NCI-H187 treated with DMSO at 0.1 percent for 48 hours (cell line): ENCODE results near the gene ELL.
"Not testable (repeated sequence)": the region's sequence is repeated elsewhere in the genome, so short reads cannot be mapped to it uniquely, and the experiment has no call there.

Source experiments
- DNase-seq: peaks from one replicate; lab custom pipeline; 2025; lab: John Stamatoyannopoulos, UW

The ELL gene

DNA sequence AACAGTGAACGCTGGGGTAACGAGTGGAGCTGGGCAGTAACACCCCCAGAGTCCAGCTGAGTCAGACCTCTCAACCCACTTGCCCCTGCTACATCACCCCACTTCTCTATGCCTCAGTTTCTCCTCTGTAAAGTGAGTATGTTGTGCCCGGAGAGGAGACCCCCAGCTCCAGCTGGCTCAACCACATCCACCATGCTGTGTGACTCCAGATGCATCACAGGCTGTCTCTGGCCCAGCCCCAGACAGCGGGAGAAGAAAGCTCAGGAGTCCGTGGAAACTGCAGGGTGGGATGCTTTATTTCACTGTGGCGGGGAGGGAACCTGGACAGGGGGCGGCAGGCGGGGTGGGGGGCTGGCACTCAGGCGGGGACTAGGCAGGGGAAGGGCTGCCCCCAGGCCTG lies 9.6 kb upstream of the ELL start:
- DNase-seq, result no peak

DNA sequence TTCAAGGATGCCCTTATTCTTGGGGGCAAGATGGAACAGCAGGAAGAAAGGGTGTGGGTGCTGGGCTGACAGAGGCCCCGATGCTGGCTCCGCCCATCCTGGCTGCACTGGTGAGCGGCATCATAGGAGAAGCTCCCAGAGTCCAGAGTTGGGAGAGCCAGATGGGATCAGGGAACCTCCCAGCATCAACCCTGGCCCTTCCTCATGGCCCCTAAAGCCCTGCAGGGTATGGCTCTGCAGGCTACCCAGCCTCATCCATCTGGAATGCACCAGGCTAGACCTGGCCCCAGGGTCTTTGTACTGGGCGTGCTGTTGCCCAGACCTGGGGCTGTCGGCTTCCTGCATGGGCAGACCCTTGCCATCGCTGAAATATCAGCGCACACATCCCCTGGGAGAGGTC lies 7.9 kb upstream of the ELL start:
- DNase-seq, result no peak

DNA sequence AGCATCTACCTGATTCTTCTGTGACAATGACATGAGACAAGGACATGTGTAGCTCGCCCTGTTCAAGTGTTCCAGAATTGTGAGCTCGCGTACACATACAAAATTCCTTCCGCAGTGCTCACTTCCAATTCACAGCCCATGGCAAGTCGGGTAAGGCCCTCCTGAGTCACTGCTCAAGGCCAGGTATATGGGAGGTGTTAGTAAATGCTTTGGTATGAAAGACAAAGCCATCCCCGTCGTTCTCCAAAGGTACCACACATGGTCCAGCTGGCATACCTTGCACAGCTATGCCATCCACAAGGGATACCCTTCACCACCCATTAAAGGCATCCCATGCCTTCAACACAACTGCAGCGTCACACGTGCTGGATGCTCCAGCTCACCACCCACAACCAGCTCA lies 4.4 kb upstream of the ELL start:
- no peak for DNase-seq

DNA sequence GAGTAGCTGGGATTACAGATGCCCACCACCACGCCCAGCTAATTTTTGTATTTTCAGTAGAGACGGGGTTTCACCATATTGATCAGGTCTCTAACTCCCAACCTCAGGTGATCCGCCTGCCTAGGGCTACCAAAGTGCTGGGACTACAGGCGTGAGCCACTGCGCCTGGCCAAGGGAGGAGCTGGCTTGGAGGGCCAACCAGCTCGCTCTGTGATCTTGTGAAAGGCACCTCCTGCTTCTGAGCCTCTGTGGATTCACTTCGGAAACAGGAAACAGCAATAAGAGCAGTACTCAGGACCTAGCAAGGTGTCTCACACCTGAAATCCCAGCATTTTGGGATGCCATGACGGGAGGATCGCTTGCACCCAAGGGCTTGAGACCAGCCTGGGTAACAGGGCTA lies 2.0 kb upstream of the ELL start:
- DNase-seq, result no peak

DNA sequence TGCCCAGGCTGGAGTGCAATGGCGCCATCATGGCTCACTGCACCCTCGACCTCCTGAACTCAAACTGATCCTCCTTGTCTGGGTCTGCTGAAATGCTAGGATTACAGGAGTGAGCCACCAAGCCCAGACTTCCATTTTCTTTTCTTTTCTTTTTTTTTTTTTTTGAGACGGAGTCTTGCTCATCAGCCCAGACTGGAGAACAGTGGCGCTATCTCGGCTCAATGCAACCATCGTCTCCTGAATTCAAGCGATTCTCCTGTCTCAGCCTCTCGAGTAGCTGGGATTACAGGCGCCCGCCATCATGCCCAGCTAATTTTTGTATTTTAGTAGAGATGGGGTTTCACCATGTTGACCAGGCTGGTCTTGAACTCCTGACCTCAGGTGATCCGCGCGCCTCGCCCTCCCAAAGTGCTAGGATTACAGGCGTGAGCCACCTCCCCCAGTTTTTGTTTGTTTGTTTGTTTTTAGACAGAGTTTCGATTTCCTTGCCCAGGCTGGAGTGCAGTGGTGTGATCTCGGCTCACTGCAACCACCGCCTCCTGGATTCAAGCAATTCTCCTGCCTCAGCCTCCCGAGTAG lies 1.1 kb upstream of the ELL start:
- not testable (repeated sequence) for DNase-seq

DNA sequence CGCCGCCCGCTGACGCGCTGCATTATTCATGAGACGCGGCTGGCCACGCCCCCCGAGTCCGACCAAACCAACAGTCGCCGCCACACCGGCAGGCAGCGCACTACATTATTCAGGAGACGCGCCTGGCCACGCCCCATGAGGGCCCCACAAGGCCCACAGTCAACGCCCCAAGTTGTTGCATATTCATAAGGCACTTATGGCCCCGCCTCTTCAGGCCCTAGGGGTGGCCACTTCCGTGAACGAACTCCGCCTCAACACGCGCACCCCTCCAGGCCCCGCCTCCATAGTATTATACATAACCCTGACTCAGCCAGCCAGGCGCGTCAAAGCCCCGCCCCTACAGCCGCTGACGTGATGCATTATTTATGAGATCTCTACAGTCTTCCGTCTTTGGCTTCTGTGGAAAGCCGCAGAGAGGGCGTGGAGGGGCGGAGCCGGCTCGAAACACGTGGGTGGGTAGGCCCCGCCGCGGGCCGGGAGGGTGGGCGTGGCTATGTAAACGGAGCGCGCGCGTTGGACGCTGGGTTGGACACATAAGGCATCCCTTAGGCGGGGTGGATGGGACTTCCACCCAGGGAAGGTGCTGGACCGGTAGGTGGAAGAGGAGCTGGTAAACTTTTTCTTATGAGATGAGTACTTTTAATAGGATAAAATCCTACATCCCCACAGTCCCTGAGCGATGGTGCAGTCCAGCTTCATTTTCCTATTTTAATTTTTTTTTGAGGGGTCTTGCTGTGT lies 423 bp upstream of the ELL start:
- peak; percentile 91 for DNase-seq

DNA sequence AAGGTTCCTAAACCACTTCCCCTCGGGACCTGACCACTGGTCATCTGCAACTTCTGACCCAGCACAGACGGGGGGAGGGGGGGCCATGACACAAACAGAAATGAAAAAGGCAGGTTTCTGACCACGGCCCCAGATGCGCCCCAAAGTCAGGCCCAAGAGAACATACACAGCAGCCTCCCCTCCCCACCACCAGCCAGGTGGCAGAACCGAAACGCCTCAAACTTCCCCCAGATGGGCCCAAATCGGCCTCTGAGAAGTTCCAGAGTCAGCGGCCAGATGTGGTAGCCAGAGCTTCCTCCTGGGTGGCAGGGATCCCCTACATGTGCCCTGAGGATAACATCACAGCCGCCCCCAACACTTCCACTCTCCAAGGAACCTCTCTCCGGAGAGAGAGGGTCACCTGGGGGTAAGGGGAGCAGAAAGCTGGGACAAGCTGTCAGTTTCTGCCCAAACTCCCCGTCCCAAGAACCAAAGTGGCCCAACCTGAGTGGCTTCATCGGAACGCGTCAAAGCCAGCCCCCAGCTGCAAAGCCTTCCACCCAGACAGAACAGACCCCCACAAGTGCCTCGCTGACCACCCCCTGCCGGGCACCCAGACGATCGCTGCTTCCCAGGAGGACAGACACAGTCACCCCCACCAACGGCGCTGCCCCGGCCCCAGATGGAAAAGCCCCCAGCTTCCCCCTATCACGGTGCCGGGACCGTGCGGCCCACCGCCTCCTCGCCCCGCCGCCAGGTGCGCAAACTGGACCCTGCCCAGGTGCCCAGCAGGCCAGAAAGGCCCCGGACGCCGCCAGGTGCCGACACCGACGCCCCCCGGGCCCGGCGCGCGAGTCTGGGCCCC lies 800 bp downstream of the ELL start:
- no peak for DNase-seq

DNA sequence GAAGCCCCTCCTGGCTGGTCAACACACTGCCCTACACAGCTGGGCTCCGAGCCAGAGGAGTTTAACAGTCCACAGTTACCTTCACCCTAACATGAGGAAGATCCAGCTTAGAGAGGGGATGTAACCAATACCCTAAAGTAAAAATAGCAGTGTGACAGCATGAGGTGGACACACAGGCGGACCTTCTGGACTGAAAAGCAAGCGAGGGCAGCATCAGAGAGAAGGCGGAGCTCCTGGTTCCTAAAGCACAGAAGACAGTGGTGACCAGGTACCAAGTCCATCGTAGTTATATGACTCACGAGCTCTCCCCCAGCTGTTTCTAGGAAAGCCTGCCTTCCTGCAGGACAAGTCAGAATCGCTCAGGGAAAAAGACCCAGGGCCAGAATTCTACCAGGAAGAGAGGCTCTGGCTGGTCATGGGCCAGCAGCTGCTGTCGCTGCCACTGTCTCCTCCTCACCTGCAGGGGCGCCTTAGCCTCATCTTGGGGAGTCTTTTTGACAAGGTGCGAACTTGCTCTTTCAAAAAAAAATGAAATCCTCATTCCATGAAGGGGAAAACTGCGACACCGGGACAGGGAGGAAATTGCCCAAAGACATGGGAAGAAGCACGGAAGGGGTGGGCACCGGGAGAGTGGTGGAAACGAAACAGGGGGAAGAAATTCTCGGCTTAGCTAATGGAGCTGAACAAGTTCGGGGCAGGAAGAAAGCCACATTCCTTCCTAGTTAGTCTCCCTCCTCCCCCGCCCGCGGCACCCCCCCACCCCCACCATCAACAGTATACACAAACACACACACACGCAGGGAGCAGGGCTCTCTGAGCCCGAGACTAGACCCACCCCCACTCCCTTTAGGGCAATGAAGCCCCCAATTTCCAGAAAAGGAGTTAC lies 1.7 kb downstream of the ELL start:
- no peak for DNase-seq

DNA sequence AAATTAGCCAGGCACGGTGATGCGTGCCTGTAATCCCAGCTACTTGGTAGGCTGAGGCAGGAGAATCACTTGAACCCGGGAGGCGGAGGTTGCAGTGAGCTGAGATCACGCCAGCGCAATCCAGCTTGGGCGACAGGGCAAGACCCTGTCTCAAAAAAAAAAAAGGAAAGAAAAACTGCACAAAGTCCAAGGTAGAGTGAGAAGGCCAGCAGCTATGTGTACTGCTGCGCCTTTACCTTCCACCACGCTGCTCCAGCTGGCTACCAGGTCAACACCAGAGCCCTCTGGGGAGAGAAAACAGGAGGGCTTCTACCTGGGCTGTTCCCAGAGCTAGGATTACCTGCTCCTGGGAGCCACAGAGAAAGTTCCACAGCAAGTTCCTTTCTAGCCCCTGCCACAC lies 3.2 kb downstream of the ELL start:
- no peak for DNase-seq

DNA sequence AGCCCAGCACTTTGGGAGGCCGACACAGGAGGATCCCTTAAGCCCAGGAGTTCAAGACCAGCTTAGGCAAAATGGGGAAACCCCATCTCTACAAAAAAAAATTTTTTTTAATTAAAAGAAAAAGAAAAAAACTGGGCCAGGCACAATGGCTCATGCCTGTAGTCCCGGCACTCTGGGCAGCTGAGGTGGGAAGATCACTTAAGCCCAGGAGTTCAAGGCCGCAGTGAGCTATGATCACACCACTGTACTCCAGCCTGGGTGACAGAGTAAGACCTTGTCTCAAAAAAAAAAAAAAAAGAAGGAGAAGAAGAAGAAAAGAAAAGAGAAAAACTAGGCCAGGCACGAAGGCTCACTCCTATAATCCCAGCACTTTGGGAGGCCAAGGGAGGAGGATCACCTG lies 4.3 kb downstream of the ELL start:
- DNase-seq, result no peak

DNA sequence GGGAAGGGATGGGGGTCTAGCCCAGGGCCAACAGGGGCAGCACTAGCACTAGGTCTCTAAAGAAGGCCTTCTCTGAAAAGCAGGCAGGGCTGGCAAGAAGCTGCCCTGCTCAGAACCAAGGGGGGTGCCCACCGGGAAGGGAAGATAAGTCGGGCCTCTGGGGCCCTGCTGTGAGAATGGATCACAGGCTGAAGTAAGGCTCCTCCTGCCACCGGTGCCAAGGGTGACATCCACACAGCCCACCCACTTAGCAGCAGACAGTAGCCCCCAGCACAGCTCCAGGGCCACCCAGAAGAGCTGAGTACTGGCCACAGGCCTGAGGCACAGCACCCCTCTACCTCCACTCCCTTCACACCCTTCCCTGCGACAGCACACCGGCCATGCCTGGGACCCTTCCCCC lies 5.9 kb downstream of the ELL start:
- no peak for DNase-seq

DNA sequence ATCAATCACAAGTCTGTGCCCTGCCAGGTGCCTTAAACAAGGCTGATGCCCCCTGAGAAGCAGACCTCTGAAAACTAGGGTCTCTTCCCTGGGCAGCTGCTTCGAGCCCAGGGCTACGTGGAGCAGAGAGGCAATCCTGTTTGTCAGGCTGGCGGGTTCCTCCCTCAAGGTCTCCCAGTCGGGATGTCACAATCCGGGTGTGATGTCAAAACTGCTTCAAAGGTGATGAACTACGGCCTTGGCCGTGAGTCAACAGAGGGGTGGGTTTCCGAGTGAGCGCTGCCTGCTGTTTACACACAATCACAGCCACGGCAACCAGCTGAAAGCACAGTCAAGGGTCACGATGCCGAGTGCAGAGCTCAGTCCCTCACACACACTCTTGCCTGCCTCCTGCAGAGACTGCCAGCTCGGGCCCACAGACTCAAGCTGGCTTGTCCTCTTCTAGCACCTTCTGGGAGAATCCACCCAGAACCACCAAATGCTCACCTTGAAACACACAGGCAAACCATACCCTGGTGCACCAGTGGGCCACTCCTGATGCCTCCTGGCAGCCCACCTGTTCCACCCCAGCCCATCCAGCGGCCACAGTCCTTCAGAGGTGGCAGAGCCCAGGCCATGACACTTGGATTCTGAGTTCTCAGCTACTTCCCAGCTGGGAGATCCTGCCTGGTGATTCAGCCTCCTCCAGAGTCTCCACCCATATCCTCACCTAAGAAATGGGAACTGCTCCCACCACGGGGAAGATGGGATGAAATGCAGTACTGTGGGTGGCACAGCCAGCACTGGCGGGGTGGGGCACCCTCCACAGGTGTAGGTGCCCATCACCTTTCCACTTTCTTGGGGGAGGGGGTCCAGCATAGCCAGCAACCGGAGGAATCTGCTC lies 6.8 kb downstream of the ELL start:
- no peak for DNase-seq

DNA sequence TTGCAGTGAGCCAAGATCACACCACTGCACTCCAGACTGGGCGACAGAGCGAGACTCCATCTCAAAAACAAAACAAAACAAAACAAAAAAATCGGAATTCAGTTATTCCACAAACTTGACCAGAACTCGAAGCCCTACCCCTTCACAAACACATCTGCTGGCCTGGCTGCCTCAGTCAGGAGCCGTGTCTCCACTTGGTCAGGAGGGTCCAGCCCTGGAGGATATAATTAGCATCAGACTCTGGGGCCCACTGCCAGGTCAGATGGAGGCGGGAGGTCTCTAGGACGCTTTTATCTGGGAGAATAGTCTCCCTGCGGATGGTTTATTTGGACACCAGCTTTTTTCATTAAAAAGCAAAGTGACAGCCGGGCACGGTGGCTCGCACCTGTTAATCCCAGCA lies 8.0 kb downstream of the ELL start:
- no peak for DNase-seq

DNA sequence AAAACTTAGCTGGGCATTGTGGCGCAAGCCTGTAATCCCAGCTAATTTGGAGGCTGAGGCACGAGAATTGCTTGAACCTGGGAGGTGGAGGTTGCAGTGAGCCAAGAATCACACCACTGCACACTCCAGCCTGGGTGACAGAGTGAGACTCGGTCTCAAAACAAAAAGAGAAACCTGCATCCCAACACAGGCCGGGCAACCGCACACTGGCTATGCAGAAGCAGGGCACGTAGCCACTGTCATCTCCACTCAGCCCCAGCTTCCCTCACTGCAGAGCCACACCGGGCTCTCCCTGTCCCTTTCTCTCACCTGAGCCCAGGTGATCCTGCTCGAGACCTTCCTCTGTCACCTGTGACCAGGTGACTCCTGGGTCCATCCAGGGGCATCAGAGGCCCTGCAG lies 11.7 kb downstream of the ELL start:
- DNase-seq, result no peak

DNA sequence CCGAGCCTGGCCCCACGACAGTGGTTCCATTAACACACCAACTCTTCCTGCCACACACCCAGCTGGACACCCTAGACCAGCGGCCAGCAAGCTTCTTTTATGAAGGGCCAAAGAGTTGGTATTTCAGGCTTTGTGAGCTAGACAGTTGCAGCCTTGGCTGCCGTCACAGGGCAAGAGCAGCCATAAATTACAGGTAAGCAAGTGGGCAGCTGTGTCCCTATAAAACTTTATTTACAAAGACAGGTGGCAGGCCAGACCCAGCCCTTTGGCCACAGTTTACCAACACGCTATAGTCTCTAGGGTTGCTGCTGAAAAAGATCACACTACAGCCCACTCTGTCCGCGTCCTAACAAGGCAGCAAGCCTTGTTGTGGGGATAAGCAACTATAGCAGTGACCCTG lies 13.3 kb downstream of the ELL start:
- no peak for DNase-seq

DNA sequence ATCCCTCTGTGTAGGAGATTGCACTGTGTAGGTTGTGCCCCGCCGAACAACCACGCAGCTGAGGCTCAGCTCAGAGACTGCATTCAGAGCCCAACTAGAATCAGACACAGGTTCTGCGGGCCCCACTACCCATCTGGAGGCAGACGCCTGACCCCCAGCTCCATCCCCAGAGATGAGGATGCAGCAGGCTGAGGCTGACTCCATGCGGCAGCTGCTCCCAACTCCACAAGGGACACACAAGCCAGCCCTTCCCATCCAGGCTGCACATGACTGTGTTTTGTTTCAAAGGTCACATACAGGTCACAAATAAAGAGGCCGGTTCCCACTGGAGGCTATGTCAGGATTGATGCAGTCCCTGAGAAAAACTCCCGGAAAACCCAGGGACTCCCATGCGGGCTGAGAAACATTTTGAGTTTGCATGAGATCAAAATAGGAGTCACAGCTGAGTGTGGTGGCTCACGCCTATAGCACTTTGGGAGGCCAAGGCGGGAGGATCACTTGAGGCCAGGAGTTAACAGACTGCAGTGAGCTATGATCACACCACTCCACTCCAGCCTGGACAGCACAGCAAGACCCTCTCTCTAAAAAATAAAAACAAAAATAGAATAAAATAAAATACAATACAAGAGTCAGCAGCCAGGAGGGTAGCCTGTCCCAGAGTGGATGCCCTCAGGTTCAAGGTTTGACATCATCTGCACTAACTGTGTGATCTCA lies 14.0 kb downstream of the ELL start:
- DNase-seq, result no peak

DNA sequence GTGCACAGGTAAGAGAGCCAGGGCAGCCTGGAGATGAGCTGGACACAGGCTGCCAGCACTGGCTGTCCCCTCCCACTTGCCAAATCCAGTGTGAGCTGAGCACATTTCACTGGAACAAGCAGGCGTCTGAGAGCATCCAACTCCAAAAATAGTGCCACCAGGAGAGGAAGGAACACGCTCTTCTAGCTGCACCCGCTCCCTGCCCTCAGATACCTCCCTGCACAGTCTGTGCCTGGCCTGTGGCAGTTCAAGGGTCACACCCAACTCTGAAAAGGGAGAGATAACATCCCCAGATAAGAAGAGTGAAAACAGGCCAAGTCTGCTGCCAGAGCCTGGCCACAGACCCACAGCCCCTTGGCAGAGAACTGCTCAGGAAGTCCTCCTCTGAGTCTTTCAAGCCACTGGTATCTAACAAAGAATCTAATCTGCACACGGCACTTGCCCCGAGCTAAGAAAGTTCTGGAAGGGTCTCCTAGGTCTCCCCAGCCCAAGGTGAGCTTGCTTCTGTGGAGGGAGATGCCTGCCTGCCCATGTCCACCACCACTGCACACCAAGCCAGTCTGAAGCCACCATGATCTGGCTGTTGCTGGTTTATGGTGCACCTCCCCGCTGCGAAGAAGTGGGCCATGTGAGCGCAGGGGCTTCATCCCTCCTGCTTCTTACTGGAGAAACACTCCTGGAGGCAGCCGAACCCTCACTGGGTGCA lies 14.7 kb downstream of the ELL start:
- DNase-seq, result no peak

DNA sequence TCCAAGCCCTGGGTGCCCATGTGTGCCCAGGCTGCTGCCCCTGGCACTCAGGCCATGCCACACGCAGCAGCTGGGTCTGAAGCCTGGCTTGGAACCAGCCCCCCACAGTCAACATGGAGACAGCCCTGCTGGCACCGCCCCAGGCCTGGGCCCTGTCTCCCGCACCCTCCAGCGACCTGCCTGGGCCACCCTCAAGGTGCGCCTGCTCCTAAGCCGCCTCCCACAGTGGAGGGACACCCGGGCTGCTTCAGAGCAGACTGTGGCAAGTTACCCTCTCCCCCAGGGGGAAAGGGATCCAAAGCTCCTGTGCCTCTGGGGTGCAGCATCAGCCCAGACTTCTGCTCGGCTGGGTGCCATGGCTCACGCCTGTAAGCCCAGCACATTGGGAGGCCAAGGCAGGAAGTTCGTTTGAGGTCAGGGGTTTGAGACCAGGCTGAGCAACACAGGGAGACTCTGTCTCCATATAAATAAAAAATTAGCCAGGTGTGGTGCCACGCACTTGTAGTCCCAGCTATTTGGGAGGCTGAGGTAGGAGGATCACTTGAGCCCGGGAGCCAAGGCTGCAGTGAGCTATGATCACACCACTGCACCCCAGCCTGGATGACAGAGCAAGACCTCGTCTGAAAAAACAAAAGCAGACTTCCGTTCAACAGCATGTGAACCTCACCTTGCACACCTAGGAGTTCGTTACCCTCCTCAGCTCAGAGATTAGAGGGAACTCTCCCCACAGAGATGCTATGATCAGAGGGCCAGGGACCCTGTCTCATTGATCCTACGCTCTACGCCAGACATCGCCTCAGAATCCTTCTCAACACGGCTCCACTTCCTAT lies 15.6 kb downstream of the ELL start:
- DNase-seq, result no peak
